ENCODE measurements around the gene MAP2K7.

GRCh38 chr19:7932276-7932929 lies 28.7 kb downstream of the MAP2K7 start:
- TF ChIP-seq CTCF (conservative IDR thresholded peaks at IDR 0.05) (no peak), EZH2 (IDR thresholded peaks at IDR 0.05; ENCODE audit: low read depth) (no peak)
